Left lobe of liver (tissue), 2 donors: Measurements from ENCODE around the gene PPARGC1A. TPM values are rescaled to one million over a fixed set of nuclear protein-coding genes. Genes with fewer than 3 reads are reported as not detected.

Experiments used
- ATAC-seq: fragments of 200-7000 bp; cut with Tn5 transposase; one replicate; pipeline ENCODE4 v1.9.1; 2020; ENCODE audit warnings: mild to moderate bottlenecking, moderate library complexity
- DNase-seq: peaks from one replicate; pipeline ENCODE4 v3.0.0-alpha.2; 2020; ENCODE audit warnings: low spot score
- total RNA-seq: library from RNA; stranded (reverse); gene quantifications from one replicate; pipeline ENCODE4 v1.2.1, GENCODE V29; 2021
- donor health status: DM: no; HTN: no; CAD: no; lungs with moderate emphysema.
- donor health status: DM: no; HTN: yes; CAD: no.

The PPARGC1A gene
- total RNA-seq, 1 donor from 2014 or later: 29.6 TPM

GRCh38 chr4:23881674-23882337 lies 8.0 kb downstream of the PPARGC1A start:
- ATAC-seq (peak; percentile 65), DNase-seq (peak; percentile 71)

GRCh38 chr4:23881052-23881501 lies 8.8 kb downstream of the PPARGC1A start:
- DNase-seq (peak; percentile 85), ATAC-seq (peak; percentile 52)

GRCh38 chr4:23878912-23879732 lies 10.7 kb downstream of the PPARGC1A start:
- peak; percentile 7 for ATAC-seq
- DNase-seq: no peak

GRCh38 chr4:23878246-23878891 lies 11.5 kb downstream of the PPARGC1A start:
- ATAC-seq (peak; percentile 2), DNase-seq (no peak)

- ATAC-seq (peak; percentile 56), DNase-seq (peak; percentile 85)
These were observed 12.1 kb downstream of the PPARGC1A start for GRCh38 chr4:23877758-23878229.

- ATAC-seq: peak; percentile 24
- DNase-seq: no peak
These were observed 13.3 kb downstream of the PPARGC1A start for GRCh38 chr4:23876418-23877089.

GRCh38 chr4:23875317-23875716 lies 14.5 kb downstream of the PPARGC1A start:
- DNase-seq (no peak), ATAC-seq (no peak)

GRCh38 chr4:23874536-23874901 lies 15.3 kb downstream of the PPARGC1A start:
- no peak for DNase-seq
- ATAC-seq: peak; percentile 62

- ATAC-seq: peak; percentile 28
- no peak for DNase-seq
These were observed 15.9 kb downstream of the PPARGC1A start for GRCh38 chr4:23873717-23874535.

GRCh38 chr4:23871426-23871825 lies 18.4 kb downstream of the PPARGC1A start:
- DNase-seq: no peak
- no peak for ATAC-seq

- no peak for DNase-seq
- ATAC-seq: no peak
These were observed 23.3 kb downstream of the PPARGC1A start for GRCh38 chr4:23866450-23867075.

GRCh38 chr4:23861897-23862296 lies 27.9 kb downstream of the PPARGC1A start:
- ATAC-seq: peak; percentile 35
- DNase-seq: no peak

- ATAC-seq: no peak
- DNase-seq: no peak
These were observed 28.9 kb downstream of the PPARGC1A start for GRCh38 chr4:23860919-23861318.

GRCh38 chr4:23857367-23857959 lies 32.4 kb downstream of the PPARGC1A start:
- DNase-seq (no peak), ATAC-seq (peak; percentile 60)

GRCh38 chr4:23856630-23857029 lies 33.2 kb downstream of the PPARGC1A start:
- DNase-seq: no peak
- peak; percentile 56 for ATAC-seq

GRCh38 chr4:23855912-23856605 lies 33.8 kb downstream of the PPARGC1A start:
- DNase-seq: no peak
- ATAC-seq: no peak

- no peak for DNase-seq
- no peak for ATAC-seq
These were observed 35.7 kb downstream of the PPARGC1A start for GRCh38 chr4:23853986-23854660.

GRCh38 chr4:23851464-23851863 lies 38.4 kb downstream of the PPARGC1A start:
- ATAC-seq: peak; percentile 50
- DNase-seq: no peak
